GM12891 (cell line): ENCODE measurements around the gene F10.
"Not testable (repeated sequence)": the region's sequence is repeated elsewhere in the genome, so short reads cannot be mapped to it uniquely, and the experiment has no call there.

Experiments used
- PAX5 ChIP-seq: IDR thresholded peaks from 2 replicates; pipeline ENCODE4 v1.6.1; 2011; ENCODE audit warnings: low read length, moderate library complexity, mild to moderate bottlenecking; ENCODE audit not compliant: insufficient read depth, severe bottlenecking
- POLR2A ChIP-seq: IDR thresholded peaks from 2 replicates; pipeline ENCODE4 v1.6.1; 2011; ENCODE audit warnings: low read depth, low read length, control low read depth
- POLR2AphosphoS5 ChIP-seq: IDR thresholded peaks from 2 replicates; pipeline ENCODE4 v1.6.1; 2011; ENCODE audit warnings: low read depth, low read length, control low read depth
- TAF1 ChIP-seq: IDR thresholded peaks from 2 replicates; pipeline ENCODE4 v1.6.1; 2011; ENCODE audit warnings: low read depth, low read length, control low read depth

GRCh38 chr13:113111821-113112220 lies 10.8 kb upstream of the F10 start:
- not testable (repeated sequence) for TF ChIP-seq POLR2A, POLR2AphosphoS5, TAF1, PAX5
